Panc1 (cell line): ENCODE data around the gene GPR160. TPM values are rescaled to one million over a fixed set of nuclear protein-coding genes. Genes with fewer than 3 reads are reported as not detected.
A peak's percentile ranks its signal among the peaks of the same experiment; 100 is the strongest.

Experiments
- ATAC-seq: fragments of 200-7000 bp; cut with Tn5 transposase; 2 replicates; pipeline ENCODE4 v1.9.1; 2020; ENCODE audit warnings: mild to moderate bottlenecking, moderate library complexity
- BruUV-seq: library from RNA; stranded (reverse); fragments of 400-500 nt; replicated peaks from 2 replicates; lab custom pipeline; 2021; lab: Mats Ljungman, UMichigan
- CTCF ChIA-PET: fragments of 300-600 bp; sonication (Branson Sonifier 250); formaldehyde crosslinking; loops from one replicate; lab custom pipeline; 2022; ENCODE audit warnings: antibody characterized with exemption; lab: Charles Lee
- POLR2A ChIA-PET: fragments of 300-600 bp; sonication (Branson Sonifier 250); formaldehyde crosslinking; loops from one replicate; lab custom pipeline; 2022; ENCODE audit warnings: antibody characterized with exemption; lab: Charles Lee
- DNase-seq: peaks from one replicate; pipeline ENCODE4 v3.0.0-alpha.2; 2010; ENCODE audit warnings: low read depth, low spot score
- H3K27ac ChIP-seq: 2 replicates; pipeline ENCODE4 v1.5.1; 2011; ENCODE audit warnings: mild to moderate bottlenecking, low read length, inconsistent platforms
- H3K27me3 ChIP-seq: fragments of 200-500 bp; sonication (Bioruptor generic); 2 replicates; pipeline ENCODE4 v1.6.0; 2014; ENCODE audit warnings: low read length, inconsistent platforms; ENCODE audit not compliant: control insufficient read depth, insufficient read depth
- H3K36me3 ChIP-seq: fragments of 200-500 bp; sonication (Bioruptor generic); 2 replicates; pipeline ENCODE4 v1.5.1; 2014; ENCODE audit warnings: inconsistent platforms, mild to moderate bottlenecking, low read length, moderate library complexity; ENCODE audit not compliant: control insufficient read depth, insufficient read depth
- H3K4me1 ChIP-seq: 2 replicates; pipeline ENCODE4 v1.5.1; 2011; ENCODE audit warnings: inconsistent platforms, mild to moderate bottlenecking, low read length, moderate library complexity; ENCODE audit not compliant: control insufficient read depth, insufficient read depth
- H3K4me3 ChIP-seq, 2 experiments: 2 replicates each; pipeline ENCODE4 v1.5.1; 2011 to 2012; ENCODE audit warnings: low read depth in 2 of 2, low read length in 2 of 2, mild to moderate bottlenecking in 2 of 2, inconsistent platforms in 1 of 2, moderate library complexity in 1 of 2
- H3K9me3 ChIP-seq: fragments of 200-500 bp; sonication (Bioruptor generic); 2 replicates; pipeline ENCODE4 v1.5.1; 2014; ENCODE audit warnings: low read depth, mild to moderate bottlenecking, inconsistent platforms, low read length, moderate library complexity; ENCODE audit not compliant: control insufficient read depth, insufficient read depth
- POLR2AphosphoS5 ChIP-seq: IDR thresholded peaks from 2 replicates; pipeline ENCODE4 v1.6.1; 2012; ENCODE audit warnings: mild to moderate bottlenecking, low read depth, low read length, moderate library complexity
- SIN3A ChIP-seq: IDR thresholded peaks from 2 replicates; pipeline ENCODE4 v1.6.1; 2012; ENCODE audit warnings: low read depth, mild to moderate bottlenecking, low read length, moderate library complexity, borderline replicate concordance; ENCODE audit not compliant: insufficient read depth
- TCF7L2 ChIP-seq: IDR thresholded peaks from 2 replicates; pipeline ENCODE4 v1.6.1; 2011; ENCODE audit warnings: mild to moderate bottlenecking, low read depth, low read length, inconsistent platforms
- in situ Hi-C: cut with HindIII; loops from 2 replicates; pipeline ENCODE4 v1.10.0; 2016; ENCODE audit warnings: low sequenced_read_pairs, low pct_unique_long_range_greater_than_20kb
- intact Hi-C: fragments of 100-400 bp; cut with micrococcal nuclease; formaldehyde crosslinking; loops from one replicate; pipeline ENCODE4 v1.10.0; 2022; ENCODE audit not compliant: unreplicated experiment
- total RNA-seq: library from RNA; stranded (reverse); gene quantifications from one replicate; pipeline ENCODE4 v1.2.1, GENCODE V29; 2021; ENCODE audit not compliant: unreplicated experiment
- TF ChIP-seq, protein P1 (sequence below): fragments of 450-650 bp; IDR thresholded peaks from 2 replicates; pipeline ENCODE4 v1.5.1; 2017; ENCODE audit warnings: mild to moderate bottlenecking
- TF ChIP-seq, protein P2 (sequence below), 2 experiments: IDR thresholded peaks; 2 replicates each; pipeline ENCODE4 v1.6.1; 2011 to 2012; ENCODE audit warnings: low read depth in 2 of 2, control low read depth in 1 of 2, low read length in 1 of 2, mild to moderate bottlenecking in 1 of 2, moderate library complexity in 1 of 2; ENCODE audit not compliant: insufficient read depth in 1 of 2

GPR160 gene
- total RNA-seq, 1 experiment from 2014 or later = 0.18 TPM

DNA sequence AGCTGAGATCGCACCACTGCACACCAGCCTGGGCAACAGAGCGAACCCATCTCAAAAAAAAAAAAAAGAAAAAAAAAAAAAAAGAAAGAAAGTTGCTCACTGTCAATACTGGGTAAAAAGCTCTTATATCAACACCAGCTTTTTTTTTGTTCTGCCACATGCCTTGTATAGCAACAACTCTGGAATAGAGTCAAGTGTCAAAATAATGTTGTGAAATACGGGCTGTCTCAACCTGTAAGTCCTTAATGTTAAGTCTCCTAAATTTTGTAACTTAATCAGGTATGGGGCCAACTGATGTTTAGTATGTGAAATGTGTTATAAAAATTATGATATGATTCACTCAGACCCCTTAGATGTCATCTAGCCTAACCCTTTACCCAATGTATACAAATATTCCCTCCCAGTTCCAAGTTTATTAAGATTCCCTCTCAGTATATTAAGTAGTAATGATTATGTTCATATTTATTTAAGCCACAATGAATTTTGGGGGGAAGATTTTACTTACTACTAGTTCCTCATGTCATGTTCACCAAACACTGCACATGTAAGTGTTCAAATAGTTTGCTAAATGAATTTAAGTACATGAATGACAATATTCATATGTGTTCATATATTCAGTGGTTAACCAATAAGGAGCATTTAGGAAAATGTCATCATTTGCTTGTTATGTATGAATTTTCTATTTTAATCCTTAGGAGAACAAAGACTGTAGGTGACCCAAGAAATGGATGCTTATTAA is 52.2 kb downstream of the GPR160 start:
- intact Hi-C loops = no loop called here
- BruUV-seq = no TSS peak

DNA sequence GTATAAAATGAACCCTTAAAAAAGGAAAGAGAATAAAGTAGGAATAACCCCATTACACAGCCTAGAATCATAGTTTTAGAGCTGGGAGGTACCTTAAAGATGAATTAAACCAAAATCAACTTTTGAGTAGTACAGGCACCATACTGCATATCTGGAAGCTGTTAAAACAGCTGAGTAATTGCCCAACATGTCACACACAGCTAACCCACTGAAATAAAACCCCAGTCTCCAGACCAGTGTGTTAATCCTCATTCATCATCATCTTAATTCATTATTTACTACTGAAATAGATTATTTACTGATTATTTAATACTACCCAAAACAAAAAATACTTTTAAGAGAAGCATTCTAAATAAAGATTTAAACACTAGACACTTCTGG is 52.8 kb downstream of the GPR160 start:
- ChIA-PET POLR2A (no interaction called here), CTCF (no interaction called here)
- DNase-seq (no peak), ATAC-seq (no peak)
- H3K27ac ChIP-seq = no peak overlapping the region
- BruUV-seq = TSS peak; percentile 6
- intact Hi-C loops (no loop called here), in situ Hi-C loops (no loop called here)
- no peak overlapping the region for H3K4me3 ChIP-seq
- TF ChIP-seq, protein P1, sequence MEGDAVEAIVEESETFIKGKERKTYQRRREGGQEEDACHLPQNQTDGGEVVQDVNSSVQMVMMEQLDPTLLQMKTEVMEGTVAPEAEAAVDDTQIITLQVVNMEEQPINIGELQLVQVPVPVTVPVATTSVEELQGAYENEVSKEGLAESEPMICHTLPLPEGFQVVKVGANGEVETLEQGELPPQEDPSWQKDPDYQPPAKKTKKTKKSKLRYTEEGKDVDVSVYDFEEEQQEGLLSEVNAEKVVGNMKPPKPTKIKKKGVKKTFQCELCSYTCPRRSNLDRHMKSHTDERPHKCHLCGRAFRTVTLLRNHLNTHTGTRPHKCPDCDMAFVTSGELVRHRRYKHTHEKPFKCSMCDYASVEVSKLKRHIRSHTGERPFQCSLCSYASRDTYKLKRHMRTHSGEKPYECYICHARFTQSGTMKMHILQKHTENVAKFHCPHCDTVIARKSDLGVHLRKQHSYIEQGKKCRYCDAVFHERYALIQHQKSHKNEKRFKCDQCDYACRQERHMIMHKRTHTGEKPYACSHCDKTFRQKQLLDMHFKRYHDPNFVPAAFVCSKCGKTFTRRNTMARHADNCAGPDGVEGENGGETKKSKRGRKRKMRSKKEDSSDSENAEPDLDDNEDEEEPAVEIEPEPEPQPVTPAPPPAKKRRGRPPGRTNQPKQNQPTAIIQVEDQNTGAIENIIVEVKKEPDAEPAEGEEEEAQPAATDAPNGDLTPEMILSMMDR = no peak
- no peaks in the 10 kb centered on the region for H3K4me1 ChIP-seq
- H3K27me3 ChIP-seq = no peaks in the 10 kb centered on the region
- no peaks in the 10 kb centered on the region for H3K9me3 ChIP-seq
- peaks cover 46% of the 10 kb centered on the region for H3K36me3 ChIP-seq

More for the DNA sequence above, 52.2 kb downstream of the GPR160 start:
- Histone ChIP-seq H3K4me1 (no peaks in the 10 kb centered on the region), H3K27me3 (no peaks in the 10 kb centered on the region), H3K9me3 (no peaks in the 10 kb centered on the region), H3K27ac (no peak overlapping the region), H3K36me3 (peaks cover 45% of the 10 kb centered on the region), H3K4me3 (no peak overlapping the region)
- ChIA-PET CTCF (no interaction called here), POLR2A (interaction anchor here (0.6 kb wide), 1 partner anchor 47 kb away, joined by 6 read pairs; no protein-coding TSS in a partner anchor)
- in situ Hi-C loops = no loop called here
- TF ChIP-seq TCF7L2 (no peak), SIN3A (no peak), POLR2AphosphoS5 (no peak)
- TF ChIP-seq, protein P2, sequence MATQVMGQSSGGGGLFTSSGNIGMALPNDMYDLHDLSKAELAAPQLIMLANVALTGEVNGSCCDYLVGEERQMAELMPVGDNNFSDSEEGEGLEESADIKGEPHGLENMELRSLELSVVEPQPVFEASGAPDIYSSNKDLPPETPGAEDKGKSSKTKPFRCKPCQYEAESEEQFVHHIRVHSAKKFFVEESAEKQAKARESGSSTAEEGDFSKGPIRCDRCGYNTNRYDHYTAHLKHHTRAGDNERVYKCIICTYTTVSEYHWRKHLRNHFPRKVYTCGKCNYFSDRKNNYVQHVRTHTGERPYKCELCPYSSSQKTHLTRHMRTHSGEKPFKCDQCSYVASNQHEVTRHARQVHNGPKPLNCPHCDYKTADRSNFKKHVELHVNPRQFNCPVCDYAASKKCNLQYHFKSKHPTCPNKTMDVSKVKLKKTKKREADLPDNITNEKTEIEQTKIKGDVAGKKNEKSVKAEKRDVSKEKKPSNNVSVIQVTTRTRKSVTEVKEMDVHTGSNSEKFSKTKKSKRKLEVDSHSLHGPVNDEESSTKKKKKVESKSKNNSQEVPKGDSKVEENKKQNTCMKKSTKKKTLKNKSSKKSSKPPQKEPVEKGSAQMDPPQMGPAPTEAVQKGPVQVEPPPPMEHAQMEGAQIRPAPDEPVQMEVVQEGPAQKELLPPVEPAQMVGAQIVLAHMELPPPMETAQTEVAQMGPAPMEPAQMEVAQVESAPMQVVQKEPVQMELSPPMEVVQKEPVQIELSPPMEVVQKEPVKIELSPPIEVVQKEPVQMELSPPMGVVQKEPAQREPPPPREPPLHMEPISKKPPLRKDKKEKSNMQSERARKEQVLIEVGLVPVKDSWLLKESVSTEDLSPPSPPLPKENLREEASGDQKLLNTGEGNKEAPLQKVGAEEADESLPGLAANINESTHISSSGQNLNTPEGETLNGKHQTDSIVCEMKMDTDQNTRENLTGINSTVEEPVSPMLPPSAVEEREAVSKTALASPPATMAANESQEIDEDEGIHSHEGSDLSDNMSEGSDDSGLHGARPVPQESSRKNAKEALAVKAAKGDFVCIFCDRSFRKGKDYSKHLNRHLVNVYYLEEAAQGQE (IDR thresholded peaks at IDR 0.05; ENCODE audit: insufficient read depth in 1 of 2, low read depth in 2 of 2, low read length in 1 of 2) = no peak
- TF ChIP-seq, protein P1 = no peak
- no peak for DNase-seq
- ATAC-seq = no peak
